ENCODE results near the gene SSU72.
A peak's percentile ranks its signal among the peaks of the same experiment; 100 is the strongest.
"Not testable (repeated sequence)": the region's sequence is repeated elsewhere in the genome, so short reads cannot be mapped to it uniquely, and the experiment has no call there.

Gene SSU72

DNA sequence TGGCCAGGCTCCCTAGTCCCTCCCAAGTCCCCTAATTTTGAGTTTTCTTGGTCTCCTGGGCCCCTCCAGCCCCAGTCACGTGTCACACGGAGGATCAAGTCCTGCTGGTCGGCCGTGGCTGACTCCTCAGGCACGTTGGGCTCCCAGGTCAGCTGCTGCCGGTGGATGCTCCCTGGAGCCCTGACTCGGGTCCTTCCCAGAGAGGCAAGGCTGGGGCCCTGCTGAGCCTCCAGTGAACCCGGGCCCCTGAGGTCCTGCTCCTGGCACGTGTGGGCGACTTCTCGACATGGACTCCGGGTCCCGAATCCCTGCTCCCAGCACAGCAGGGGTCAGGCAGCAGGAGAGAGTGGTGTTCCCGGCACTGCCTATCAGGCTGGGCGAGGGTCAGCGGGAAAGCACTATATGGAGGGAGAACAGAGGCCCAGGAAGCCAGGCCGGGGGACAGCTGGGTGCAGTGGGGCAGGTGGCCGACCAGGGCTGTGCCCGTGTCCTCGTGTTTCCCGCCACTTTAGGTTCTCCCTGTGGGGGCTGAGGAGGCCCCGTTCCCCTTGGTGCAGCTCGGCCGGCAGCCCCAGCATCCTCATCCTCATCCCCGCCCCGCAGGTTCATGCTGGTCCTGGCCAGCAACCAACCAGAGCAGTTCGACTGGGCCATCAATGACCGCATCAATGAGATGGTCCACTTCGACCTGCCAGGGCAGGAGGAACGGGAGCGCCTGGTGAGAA, 47.4 kb downstream of the SSU72 start:
- no peak for DNase-seq (ENCODE audit: low read depth)

GRCh38 chr1:1526476-1526875, 48.2 kb downstream of the SSU72 start:
- DNase-seq (ENCODE audit: low read depth) = not testable (repeated sequence)

GRCh38 chr1:1524750-1525383, 49.8 kb downstream of the SSU72 start:
- DNase-seq (ENCODE audit: low read depth) = not testable (repeated sequence)

GRCh38 chr1:1523651-1524050, 51.0 kb downstream of the SSU72 start:
- not testable (repeated sequence) for DNase-seq (ENCODE audit: low read depth)

DNA sequence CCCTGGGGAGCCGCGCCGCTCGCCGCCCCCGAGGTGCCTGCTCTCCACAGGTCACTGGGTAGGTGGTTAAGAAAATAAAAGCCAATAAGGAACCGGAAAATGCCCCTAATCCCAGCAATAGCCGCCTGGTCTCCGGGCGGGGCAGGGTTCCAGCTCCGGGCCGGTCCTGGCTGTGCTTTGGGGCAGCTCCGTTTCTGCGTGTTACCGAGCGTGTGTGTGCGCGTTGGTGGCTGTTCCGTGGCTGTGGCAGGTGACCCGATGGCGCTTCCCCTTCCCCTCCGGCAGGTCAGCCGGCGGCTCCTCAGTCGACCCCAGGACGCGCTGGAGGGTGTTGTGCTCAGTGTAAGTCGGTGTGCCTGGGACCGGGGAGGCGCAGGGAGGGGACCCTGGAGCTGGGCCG, 51.4 kb downstream of the SSU72 start:
- not testable (repeated sequence) for DNase-seq (ENCODE audit: low read depth)

GRCh38 chr1:1522536-1522935, 52.1 kb downstream of the SSU72 start:
- not testable (repeated sequence) for DNase-seq (ENCODE audit: low read depth)

GRCh38 chr1:1521331-1521730, 53.3 kb downstream of the SSU72 start:
- no peak for DNase-seq (ENCODE audit: low read depth)

- not testable (repeated sequence) for DNase-seq (ENCODE audit: low read depth)
Observed at GRCh38 chr1:1519805-1520505, 54.7 kb downstream of the SSU72 start.

DNA sequence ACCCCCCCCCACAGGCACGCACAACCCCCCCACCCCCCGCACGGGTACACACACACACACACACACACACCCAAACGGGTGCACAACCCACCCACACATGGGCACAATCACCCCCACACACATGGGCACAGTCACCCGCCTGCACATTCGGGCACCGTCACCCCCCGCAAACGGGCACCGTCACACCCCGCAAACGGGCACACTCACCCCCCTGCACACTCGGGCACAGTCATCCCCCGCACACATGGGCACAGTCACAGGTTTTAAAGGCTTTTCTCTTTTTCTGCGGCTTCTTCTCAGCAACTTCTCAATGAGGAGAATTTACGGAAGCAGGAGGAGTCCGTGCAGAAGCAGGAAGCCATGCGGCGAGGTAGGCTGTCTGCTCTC, 56.0 kb downstream of the SSU72 start:
- not testable (repeated sequence) for DNase-seq (ENCODE audit: low read depth)

DNA sequence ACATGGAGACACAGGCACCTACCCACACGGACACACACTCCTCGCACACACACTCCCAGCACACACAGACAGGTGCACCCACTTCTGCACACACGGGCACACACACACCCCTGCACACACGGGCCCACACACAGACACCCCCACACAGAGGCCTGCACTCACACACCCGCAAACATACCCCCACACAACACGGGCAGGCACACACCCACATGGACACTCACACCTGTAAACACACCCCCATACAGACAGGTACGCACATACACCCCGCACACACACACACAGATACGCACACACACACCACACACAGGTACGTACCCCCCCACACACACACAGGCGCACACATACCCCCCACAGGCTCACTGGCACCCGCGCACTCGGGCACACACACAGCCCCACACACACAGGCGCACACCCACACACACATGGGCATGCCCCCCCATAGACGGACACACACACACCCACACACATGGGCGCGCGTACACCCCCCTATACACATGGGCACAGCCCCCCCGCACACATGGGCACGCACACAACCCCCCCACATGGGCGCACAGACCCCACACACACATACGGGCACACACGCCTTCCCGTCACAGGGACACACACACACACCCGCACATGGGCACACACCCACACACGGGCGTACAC, 56.6 kb downstream of the SSU72 start:
- no peak for DNase-seq (ENCODE audit: low read depth)

GRCh38 chr1:1516923-1517322, 57.7 kb downstream of the SSU72 start:
- not testable (repeated sequence) for DNase-seq (ENCODE audit: low read depth)

- not testable (repeated sequence) for DNase-seq (ENCODE audit: low read depth)
Observed at GRCh38 chr1:1514376-1514775, 60.3 kb downstream of the SSU72 start.

DNA sequence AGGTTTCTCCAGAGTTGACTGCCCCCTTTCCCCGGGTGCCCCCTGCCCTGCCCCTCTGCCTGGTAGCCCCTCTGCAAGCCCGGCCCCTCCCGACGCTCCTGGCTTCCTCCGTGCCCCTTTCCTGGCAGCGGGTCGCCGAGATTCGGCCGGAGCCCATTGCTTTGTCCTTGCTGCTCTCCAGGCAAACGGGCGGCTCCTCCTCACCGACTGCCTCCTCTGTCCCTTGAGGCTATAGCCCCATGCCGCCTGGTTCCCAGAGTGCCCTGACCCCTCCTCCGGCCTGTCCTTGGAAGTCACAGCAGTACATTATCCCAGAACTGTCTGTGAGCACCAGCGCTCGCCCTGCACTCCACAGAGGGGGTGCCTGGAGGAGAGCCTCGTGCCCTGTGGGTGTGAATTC, 61.0 kb downstream of the SSU72 start:
- not testable (repeated sequence) for DNase-seq (ENCODE audit: low read depth)

- DNase-seq (ENCODE audit: low read depth) = not testable (repeated sequence)
Observed at GRCh38 chr1:1512425-1512824, 62.2 kb downstream of the SSU72 start.

GRCh38 chr1:1511533-1512285, 63.0 kb downstream of the SSU72 start, which contains the start of gene ATAD3A:
TSS of gene ATAD3A (plus strand) at chr1:1512162. CDS start at chr1:1512269, 107 bp downstream.
- DNase-seq (ENCODE audit: low read depth) = peak; percentile 87

DNA sequence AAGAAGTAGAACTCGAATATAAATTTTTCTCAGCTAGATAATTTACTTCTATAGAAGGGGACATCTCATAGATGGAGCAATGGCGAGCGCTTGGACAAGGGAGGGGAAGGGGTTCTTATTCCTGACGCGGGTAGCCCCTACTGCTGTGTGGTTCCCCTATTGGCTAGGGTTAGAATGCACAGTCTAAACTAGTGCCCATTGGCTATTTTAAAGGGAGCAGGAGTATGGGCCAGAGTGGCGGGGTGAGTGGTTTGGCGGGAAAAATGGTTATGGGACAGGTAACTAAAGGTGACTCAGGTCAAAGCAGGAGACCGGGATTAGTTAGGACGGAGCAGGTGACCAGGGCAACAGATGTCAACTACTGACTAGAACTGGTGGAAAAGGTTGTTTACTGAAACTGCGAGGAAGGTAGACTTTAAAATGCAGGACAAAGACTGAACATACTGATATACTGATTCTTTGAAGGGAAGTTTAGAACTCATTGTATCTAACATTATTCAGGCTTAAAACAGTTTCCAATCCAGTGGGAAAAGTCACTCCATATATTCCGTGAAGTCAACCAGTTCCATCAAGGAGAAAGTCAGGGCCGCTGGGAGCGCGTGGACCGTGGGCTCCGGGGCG, 63.6 kb downstream of the SSU72 start:
- no peak for DNase-seq (ENCODE audit: low read depth)

DNA sequence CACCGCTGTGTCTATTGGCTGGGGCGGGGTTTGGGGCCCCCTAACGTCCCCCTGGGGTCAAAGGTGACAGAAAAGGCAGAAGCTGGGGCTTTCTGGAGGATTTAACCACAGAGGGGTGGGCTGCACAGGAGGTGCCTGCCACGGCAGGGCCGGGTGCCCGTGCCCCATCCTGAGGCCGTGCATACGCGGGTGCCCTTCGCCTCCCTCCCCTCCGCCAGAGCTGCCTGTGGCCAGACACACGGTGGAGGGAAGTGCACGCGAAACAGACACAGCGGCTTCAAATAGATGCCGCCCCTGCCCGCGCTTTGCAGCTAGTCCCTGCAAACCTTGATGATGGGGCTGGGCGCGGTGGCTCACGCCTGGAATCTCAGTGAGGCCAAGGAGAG, 65.2 kb downstream of the SSU72 start:
- DNase-seq (ENCODE audit: low read depth) = not testable (repeated sequence)

DNA sequence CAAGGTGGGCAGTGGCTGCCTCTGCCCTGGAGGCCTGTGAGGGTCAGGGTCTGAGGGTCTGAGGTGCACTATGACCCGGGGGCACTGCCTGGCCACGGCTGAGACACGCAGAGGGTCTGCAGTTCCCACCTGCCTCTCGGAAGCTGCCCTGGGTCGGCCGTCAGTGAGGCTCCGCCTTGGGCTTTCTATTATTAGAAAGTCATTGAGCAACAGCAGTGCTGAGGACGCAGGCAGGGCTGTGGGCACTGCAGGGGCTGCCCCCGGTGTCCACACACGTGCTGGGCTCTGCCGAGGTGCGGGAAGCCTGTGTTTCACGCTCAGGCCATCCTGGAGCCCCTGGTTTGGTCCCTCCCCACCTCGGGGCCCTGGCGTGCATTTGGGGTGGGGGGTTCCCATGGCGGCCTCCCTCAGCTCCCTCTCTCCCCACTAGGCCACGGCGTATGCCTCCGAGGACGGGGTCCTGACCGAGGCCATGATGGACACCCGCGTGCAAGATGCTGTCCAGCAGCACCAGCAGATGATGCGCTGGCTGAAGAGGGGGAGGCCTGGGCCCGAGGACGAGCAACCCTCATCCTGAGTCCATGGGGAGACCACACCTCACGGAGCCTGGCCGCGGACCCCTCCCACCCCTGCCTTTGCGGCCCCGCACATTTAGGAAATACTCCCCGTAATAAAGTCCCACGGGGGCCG, 65.7 kb downstream of the SSU72 start:
- DNase-seq (ENCODE audit: low read depth) = not testable (repeated sequence)

DNA sequence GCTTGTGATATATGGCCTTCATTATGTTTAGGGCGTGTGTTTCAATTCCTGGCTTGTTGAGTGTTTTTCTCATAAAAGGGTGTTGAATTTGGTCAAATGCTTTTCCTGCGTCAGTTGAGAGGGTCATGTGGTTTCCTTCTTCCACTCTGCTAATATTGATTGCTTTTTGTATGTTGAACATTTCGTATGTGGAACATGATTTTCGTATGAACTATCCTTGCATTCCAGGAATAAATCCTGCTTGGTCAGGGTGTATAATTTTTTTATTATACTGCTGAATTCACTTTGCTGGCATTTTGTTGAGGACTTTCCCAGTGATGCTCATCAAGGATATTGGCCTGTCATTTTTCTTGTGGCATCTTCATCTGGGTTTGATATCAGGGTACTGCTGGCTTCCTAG, 67.4 kb downstream of the SSU72 start:
- DNase-seq (ENCODE audit: low read depth) = no peak

GRCh38 chr1:1505801-1506200, 68.9 kb downstream of the SSU72 start:
- not testable (repeated sequence) for DNase-seq (ENCODE audit: low read depth)

DNA sequence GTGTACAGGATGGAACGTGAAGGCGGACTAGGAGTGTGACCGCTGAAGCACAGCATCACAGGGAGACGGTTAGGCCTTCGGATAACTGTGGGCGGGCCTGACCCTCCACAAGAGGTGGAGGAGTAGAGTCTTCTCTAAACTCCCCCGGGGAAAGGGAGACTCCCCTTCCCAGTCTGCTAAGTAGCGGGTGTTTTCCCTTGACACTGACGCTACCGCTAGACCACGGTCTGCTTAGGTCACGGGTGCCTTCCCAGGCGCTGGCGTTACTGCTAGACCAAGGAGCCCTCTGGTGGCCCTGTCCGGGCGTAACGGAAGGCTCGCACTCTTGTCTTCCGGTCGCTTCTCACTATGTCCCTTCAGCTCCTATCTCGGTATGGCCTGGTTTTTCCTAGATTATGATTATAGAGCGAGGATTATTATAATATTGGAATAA, 69.3 kb downstream of the SSU72 start:
- not testable (repeated sequence) for DNase-seq (ENCODE audit: low read depth)

Measured in stimulated activated CD8-positive, alpha-beta memory T cell treated with anti-CD3 and anti-CD28 coated beads, Interleukin-15, amount 100 ng/mL, for 1 hour (primary cell).